SK-MEL-5 (cell line): ENCODE measurements around the gene ADNP. TPM values are rescaled to one million over a fixed set of nuclear protein-coding genes. Genes with fewer than 3 reads are reported as not detected.
"Not testable (repeated sequence)": the region's sequence is repeated elsewhere in the genome, so short reads cannot be mapped to it uniquely, and the experiment has no call there.

Experiments
- DNase-seq: peaks from one replicate; pipeline ENCODE4 v3.0.0-alpha.2; 2016; ENCODE audit warnings: low read depth, low spot score
- in situ Hi-C: cut with HindIII; loops from 2 replicates; pipeline ENCODE4 v1.10.0; 2016; ENCODE audit warnings: low sequenced_read_pairs, high pct_unique_total_duplicates, low pct_unique_long_range_greater_than_20kb
- total RNA-seq: library from RNA; depleted of rRNA; stranded (reverse); fragments of >200 nt; shearing (Covaris generic); gene quantifications from 2 replicates; pipeline ENCODE4 v1.2.3, GENCODE V29; 2014

ADNP gene
- total RNA-seq, 1 experiment from 2014 or later: 28.8 TPM

- DNase-seq: no peak
Observed at GRCh38 chr20:50885781-50886180, 45.5 kb downstream of the ADNP start.

GRCh38 chr20:50885068-50885467, 46.2 kb downstream of the ADNP start:
- no peak for DNase-seq
- in situ Hi-C loops: no loop called here

More at GRCh38 chr20:50885781-50886180, 45.5 kb downstream of the ADNP start:
- in situ Hi-C loops: no loop called here

GRCh38 chr20:50883856-50884255, 47.4 kb downstream of the ADNP start:
- in situ Hi-C loops: no loop called here
- DNase-seq: no peak

- in situ Hi-C loops, DNase-seq: not testable (repeated sequence)
Observed at GRCh38 chr20:50881759-50882424, 49.3 kb downstream of the ADNP start.

- in situ Hi-C loops: no loop called here
Observed at GRCh38 chr20:50879649-50880550, 51.3 kb downstream of the ADNP start.

GRCh38 chr20:50877232-50877743, 53.9 kb downstream of the ADNP start:
- DNase-seq: no peak
- in situ Hi-C loops: no loop called here

More at GRCh38 chr20:50879649-50880550, 51.3 kb downstream of the ADNP start:
- DNase-seq: no peak

GRCh38 chr20:50876816-50877215, 54.4 kb downstream of the ADNP start:
- no peak for DNase-seq
- in situ Hi-C loops: no loop called here

GRCh38 chr20:50876063-50876685, 55.1 kb downstream of the ADNP start:
- in situ Hi-C loops: no loop called here
- DNase-seq: no peak

GRCh38 chr20:50874758-50875665, 56.2 kb downstream of the ADNP start:
- no peak for DNase-seq
- in situ Hi-C loops: no loop called here

GRCh38 chr20:50874111-50874757, 57.0 kb downstream of the ADNP start:
- no peak for DNase-seq
- in situ Hi-C loops: no loop called here

- no peak for DNase-seq
- in situ Hi-C loops: no loop called here
Observed at GRCh38 chr20:50873585-50873984, 57.7 kb downstream of the ADNP start.

- DNase-seq: no peak
- in situ Hi-C loops: no loop called here
Observed at GRCh38 chr20:50872560-50873425, 58.4 kb downstream of the ADNP start.

- DNase-seq: no peak
- in situ Hi-C loops: no loop called here
Observed at GRCh38 chr20:50870561-50871161, 60.6 kb downstream of the ADNP start.

- in situ Hi-C loops: no loop called here
- DNase-seq: no peak
Observed at GRCh38 chr20:50868509-50869495, 62.4 kb downstream of the ADNP start.

- in situ Hi-C loops: no loop called here
- no peak for DNase-seq
Observed at GRCh38 chr20:50867805-50868204, 63.4 kb downstream of the ADNP start.
